ENCODE measurements around the gene LRIG1. TPM values are rescaled to one million over a fixed set of nuclear protein-coding genes. Genes with fewer than 3 reads are reported as not detected.

Gene LRIG1
- total RNA-seq, 3 donors from 2014 or later: 66.1 to 227 (median 131) TPM

- no peak for TF ChIP-seq CTCF (IDR thresholded peaks at IDR 0.05)
- no peak for TF ChIP-seq POLR2A (IDR thresholded peaks at IDR 0.05)
- TF ChIP-seq POLR2AphosphoS5 (IDR thresholded peaks at IDR 0.05): no peak
- no peaks in the 10 kb centered on the region for H3K9me3 ChIP-seq
- no peaks in the 10 kb centered on the region for H3K27me3 ChIP-seq
- H3K4me3 ChIP-seq: no peak overlapping the region
- H3K27ac ChIP-seq: no peak overlapping the region
- intact Hi-C loops (cut with DNase I; ENCODE audit: low total_unique reads): no loop called here
- H3K4me1 ChIP-seq: peaks cover 0 to 12% of the 10 kb centered on the region in 2 donors
- no peaks in the 10 kb centered on the region for H3K36me3 ChIP-seq
- DNase-seq (ENCODE audit: low spot score in 2 of 2): no peak
Measured at GRCh38 chr3:66469220-66469640, 31.6 kb downstream of the LRIG1 start.

GRCh38 chr3:66467996-66468735 lies 32.7 kb downstream of the LRIG1 start:
- intact Hi-C loops (cut with DNase I; ENCODE audit: low total_unique reads): no loop called here
- Histone ChIP-seq H3K4me1 (peaks cover 0 to 17% of the 10 kb centered on the region in 2 donors), H3K27me3 (no peaks in the 10 kb centered on the region), H3K9me3 (no peaks in the 10 kb centered on the region), H3K4me3 (no peak overlapping the region), H3K27ac (no peak overlapping the region), H3K36me3 (no peaks in the 10 kb centered on the region)
- DNase-seq (ENCODE audit: low spot score in 2 of 2): no peak
- no peak for TF ChIP-seq CTCF (IDR thresholded peaks at IDR 0.05)
- TF ChIP-seq POLR2A (IDR thresholded peaks at IDR 0.05): no peak
- TF ChIP-seq POLR2AphosphoS5 (IDR thresholded peaks at IDR 0.05): no peak

GRCh38 chr3:66466606-66467270 lies 34.1 kb downstream of the LRIG1 start:
- Histone ChIP-seq H3K4me1 (peaks cover 0 to 13% of the 10 kb centered on the region in 2 donors), H3K27ac (no peak overlapping the region), H3K9me3 (no peaks in the 10 kb centered on the region), H3K4me3 (no peak overlapping the region), H3K36me3 (no peaks in the 10 kb centered on the region), H3K27me3 (no peaks in the 10 kb centered on the region)
- no peak for TF ChIP-seq CTCF (IDR thresholded peaks at IDR 0.05)
- no peak for TF ChIP-seq POLR2AphosphoS5 (IDR thresholded peaks at IDR 0.05)
- no peak for TF ChIP-seq POLR2A (IDR thresholded peaks at IDR 0.05)
- intact Hi-C loops (cut with DNase I; ENCODE audit: low total_unique reads): no loop called here
- no peak for DNase-seq (ENCODE audit: low spot score in 2 of 2)

GRCh38 chr3:66465587-66465986 lies 35.2 kb downstream of the LRIG1 start:
- H3K27ac ChIP-seq: no peak overlapping the region

More at GRCh38 chr3:66465587-66465986, 35.2 kb downstream of the LRIG1 start:
- H3K4me3 ChIP-seq: no peak overlapping the region
- peaks cover 0 to 13% of the 10 kb centered on the region in 2 donors for H3K4me1 ChIP-seq
- TF ChIP-seq POLR2A (IDR thresholded peaks at IDR 0.05) (no peak), POLR2AphosphoS5 (IDR thresholded peaks at IDR 0.05) (no peak), CTCF (IDR thresholded peaks at IDR 0.05) (no peak)
- DNase-seq (ENCODE audit: low spot score in 2 of 2): no peak
- H3K9me3 ChIP-seq: no peaks in the 10 kb centered on the region
- no peaks in the 10 kb centered on the region for H3K27me3 ChIP-seq
- no peaks in the 10 kb centered on the region for H3K36me3 ChIP-seq
- intact Hi-C loops (cut with DNase I; ENCODE audit: low total_unique reads): no loop called here

All from breast epithelium (tissue), 4 donors.